Ascending aorta (tissue), 2 donors: Measurements from ENCODE around the gene ERBB2. TPM values are rescaled to one million over a fixed set of nuclear protein-coding genes. Genes with fewer than 3 reads are reported as not detected.

Source experiments
- DNase-seq, 2 donors: peaks; one replicate each; pipeline ENCODE4 v3.0.0-alpha.2; 2019; ENCODE audit warnings: low spot score in 2 of 2
- H3K27ac ChIP-seq, 2 donors: fragments of 200-600 bp; sonication (generic); one replicate each; pipeline ENCODE4 v1.5.1; 2016 to 2017; ENCODE audit warnings: mild to moderate bottlenecking in 1 of 2
- H3K27me3 ChIP-seq: fragments of 200-600 bp; sonication (generic); one replicate; pipeline ENCODE4 v1.5.1; 2017
- H3K36me3 ChIP-seq, 2 donors: fragments of 200-600 bp; sonication (generic); one replicate each; pipeline ENCODE4 v1.5.1; 2016
- H3K4me1 ChIP-seq, 2 donors: fragments of 200-600 bp; sonication (generic); one replicate each; pipeline ENCODE4 v1.5.1; 2016 to 2017; ENCODE audit warnings: mild to moderate bottlenecking in 1 of 2
- H3K4me3 ChIP-seq, 2 donors: fragments of 200-600 bp; sonication (generic); one replicate each; pipeline ENCODE4 v1.5.1; 2016 to 2017; ENCODE audit warnings: mild to moderate bottlenecking in 1 of 2
- H3K9me3 ChIP-seq, 2 donors: fragments of 200-600 bp; sonication (generic); one replicate each; pipeline ENCODE4 v1.5.1; 2016
- intact Hi-C: fragments of 100-400 bp; cut with DNase I; formaldehyde crosslinking; loops from one replicate; pipeline ENCODE4 v1.15.1; 2023
- total RNA-seq: library from RNA; depleted of rRNA; stranded (reverse); fragments of >200 nt; gene quantifications from one replicate; pipeline ENCODE4 v1.1.0, GENCODE V29; 2016
- TF ChIP-seq, protein P1 (sequence below), 3 experiments: fragments of 200-600 bp in 2 of 3; fragments of 450-650 bp in 1 of 3; sonication (generic) in 2 of 3; IDR thresholded peaks; one replicate each; pipeline ENCODE4 v1.5.1; 2016 to 2019; ENCODE audit warnings: antibody characterized with exemption in 3 of 3, mild to moderate bottlenecking in 1 of 3, moderate library complexity in 1 of 3

ERBB2 gene
- total RNA-seq, 1 donor from 2014 or later: 124 TPM

DNA sequence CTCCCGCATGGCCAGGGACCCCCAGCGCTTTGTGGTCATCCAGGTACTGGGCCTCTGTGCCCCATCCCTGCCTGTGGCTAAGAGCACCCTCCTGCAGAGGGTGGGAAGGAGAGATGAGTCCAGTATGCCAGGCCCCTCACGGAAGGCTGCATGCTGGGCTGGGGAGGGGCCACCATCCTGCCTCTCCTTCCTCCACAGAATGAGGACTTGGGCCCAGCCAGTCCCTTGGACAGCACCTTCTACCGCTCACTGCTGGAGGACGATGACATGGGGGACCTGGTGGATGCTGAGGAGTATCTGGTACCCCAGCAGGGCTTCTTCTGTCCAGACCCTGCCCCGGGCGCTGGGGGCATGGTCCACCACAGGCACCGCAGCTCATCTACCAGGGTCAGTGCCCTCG lies 26.8 kb downstream of the ERBB2 start:
- DNase-seq: no peak
- H3K4me1 ChIP-seq: peaks cover 0 to 10% of the 10 kb centered on the region in 2 donors
- TF ChIP-seq, protein P1, sequence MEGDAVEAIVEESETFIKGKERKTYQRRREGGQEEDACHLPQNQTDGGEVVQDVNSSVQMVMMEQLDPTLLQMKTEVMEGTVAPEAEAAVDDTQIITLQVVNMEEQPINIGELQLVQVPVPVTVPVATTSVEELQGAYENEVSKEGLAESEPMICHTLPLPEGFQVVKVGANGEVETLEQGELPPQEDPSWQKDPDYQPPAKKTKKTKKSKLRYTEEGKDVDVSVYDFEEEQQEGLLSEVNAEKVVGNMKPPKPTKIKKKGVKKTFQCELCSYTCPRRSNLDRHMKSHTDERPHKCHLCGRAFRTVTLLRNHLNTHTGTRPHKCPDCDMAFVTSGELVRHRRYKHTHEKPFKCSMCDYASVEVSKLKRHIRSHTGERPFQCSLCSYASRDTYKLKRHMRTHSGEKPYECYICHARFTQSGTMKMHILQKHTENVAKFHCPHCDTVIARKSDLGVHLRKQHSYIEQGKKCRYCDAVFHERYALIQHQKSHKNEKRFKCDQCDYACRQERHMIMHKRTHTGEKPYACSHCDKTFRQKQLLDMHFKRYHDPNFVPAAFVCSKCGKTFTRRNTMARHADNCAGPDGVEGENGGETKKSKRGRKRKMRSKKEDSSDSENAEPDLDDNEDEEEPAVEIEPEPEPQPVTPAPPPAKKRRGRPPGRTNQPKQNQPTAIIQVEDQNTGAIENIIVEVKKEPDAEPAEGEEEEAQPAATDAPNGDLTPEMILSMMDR (IDR thresholded peaks at IDR 0.05): no peak
- H3K9me3 ChIP-seq: no peaks in the 10 kb centered on the region
- intact Hi-C loops: loop anchor here (10.0 kb wide), 1 partner anchor 198 kb away; the partner anchor contains the start of genes LRRC3C and ORMDL3
- peaks cover 40 to 68% of the 10 kb centered on the region in 2 donors for H3K36me3 ChIP-seq
- H3K27me3 ChIP-seq: no peaks in the 10 kb centered on the region
- no peak overlapping the region for H3K4me3 ChIP-seq
- H3K27ac ChIP-seq: no peak overlapping the region

GRCh38 chr17:39727556-39727955 lies 27.7 kb downstream of the ERBB2 start:
- H3K9me3 ChIP-seq: no peaks in the 10 kb centered on the region
- no peak for DNase-seq
- H3K36me3 ChIP-seq: peaks cover 34 to 59% of the 10 kb centered on the region in 2 donors
- no peaks in the 10 kb centered on the region for H3K27me3 ChIP-seq
- intact Hi-C loops: loop anchor here (10.0 kb wide), 1 partner anchor 197 kb away; the partner anchor contains the start of genes LRRC3C and ORMDL3
- peaks cover 0 to 10% of the 10 kb centered on the region in 2 donors for H3K4me1 ChIP-seq
- no peak overlapping the region for H3K4me3 ChIP-seq
- TF ChIP-seq, protein P1 (IDR thresholded peaks at IDR 0.05): no peak
- H3K27ac ChIP-seq: no peak overlapping the region

DNA sequence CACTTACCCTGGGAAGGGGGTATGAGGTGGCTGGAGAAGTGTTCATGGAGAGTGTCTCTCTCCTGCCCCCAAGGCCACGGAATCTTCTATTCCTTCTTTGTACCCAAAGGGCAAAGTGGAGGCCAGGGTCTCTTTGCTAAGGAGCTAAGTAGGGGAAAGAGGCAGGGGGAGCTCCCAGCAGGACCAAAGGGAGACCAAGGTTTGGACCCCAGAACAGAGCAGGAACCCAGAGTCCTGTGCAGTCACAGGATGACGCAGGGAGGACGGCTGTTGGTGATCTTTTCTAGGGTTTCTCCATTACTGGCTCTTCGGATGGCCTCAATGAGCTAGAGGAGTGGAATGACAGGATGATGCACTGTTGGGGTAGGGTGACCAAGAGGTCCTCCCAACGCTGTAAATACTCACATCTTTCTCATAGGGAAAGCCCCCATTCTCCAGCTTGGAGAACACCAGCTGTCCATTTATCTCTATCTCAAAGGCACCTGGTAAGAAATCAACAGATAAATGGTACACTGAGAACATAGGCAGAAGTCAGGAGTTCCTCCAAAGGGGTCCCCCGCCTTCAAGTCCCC lies 29.5 kb downstream of the ERBB2 start:
- DNase-seq: no peak
- TF ChIP-seq, protein P1 (IDR thresholded peaks at IDR 0.05): no peak
- Histone ChIP-seq H3K4me3 (peak overlapping the region; percentile 73 to 87), H3K9me3 (no peaks in the 10 kb centered on the region), H3K36me3 (peaks cover 24 to 44% of the 10 kb centered on the region in 2 donors), H3K27me3 (no peaks in the 10 kb centered on the region), H3K27ac (peak overlapping the region; percentile 80 to 95), H3K4me1 (peaks cover 0 to 10% of the 10 kb centered on the region in 2 donors)
- intact Hi-C loops: loop anchor here (10.0 kb wide), 1 partner anchor 195 kb away; the partner anchor contains the start of genes LRRC3C and ORMDL3

DNA sequence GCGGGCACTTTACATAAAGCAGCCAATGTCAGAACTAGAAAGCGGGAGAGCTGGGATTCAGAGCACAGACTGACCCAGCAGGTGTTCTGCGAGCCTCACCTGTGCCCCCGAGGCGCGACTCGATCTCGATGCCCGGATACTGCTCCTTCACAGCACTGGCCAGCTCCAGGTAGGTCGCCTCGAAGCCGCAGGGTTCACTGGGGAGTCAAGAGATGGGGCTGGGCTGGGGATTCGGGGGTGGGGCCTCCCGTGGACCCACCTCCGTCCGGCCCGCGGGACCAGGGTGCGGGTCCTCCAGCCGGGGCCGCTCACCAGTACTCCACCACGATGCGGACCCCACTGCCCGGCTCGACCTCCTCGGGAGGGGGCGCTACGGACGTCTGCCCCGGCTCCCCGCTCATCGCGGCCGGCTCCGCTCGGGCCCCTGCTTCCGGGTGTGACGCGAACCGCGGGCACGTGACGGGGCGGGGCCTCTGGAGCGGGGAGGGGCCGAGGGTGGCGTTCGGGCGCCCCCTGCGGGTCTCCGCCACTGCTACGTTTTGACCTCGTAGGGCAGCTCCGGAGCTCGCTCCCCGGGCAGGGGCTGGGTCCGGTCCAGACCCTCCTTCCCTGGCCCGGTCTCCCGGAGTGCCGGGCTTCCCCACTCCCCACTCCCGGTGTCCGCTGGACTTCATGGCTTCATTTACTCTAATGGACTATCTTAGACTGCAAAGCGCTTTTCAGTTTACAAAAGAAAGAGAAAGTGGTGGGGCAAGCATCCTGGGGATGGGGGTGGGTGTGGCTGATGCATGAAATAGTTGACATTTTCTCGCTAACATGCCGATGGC lies 30.4 kb downstream of the ERBB2 start, which contains the start of gene MIEN1:
TSS of gene MIEN1 (minus strand) at position 438 of the 827 bp plus-strand sequence. CDS start at position 401, 37 bp downstream.
- DNase-seq: peak; percentile 36 to 95
- Histone ChIP-seq H3K9me3 (no peaks in the 10 kb centered on the region), H3K36me3 (peaks cover 15 to 35% of the 10 kb centered on the region in 2 donors), H3K4me1 (peaks cover 0 to 10% of the 10 kb centered on the region in 2 donors), H3K27me3 (no peaks in the 10 kb centered on the region), H3K27ac (peak within 1 kb of the TSS; percentile 80 to 95), H3K4me3 (peak within 1 kb of the TSS; percentile 73 to 87)
- intact Hi-C loops: loop anchor here (1.0 to 5.0 kb wide), 6 partner anchors 24 to 108 kb away; partner anchors contain the start of genes PNMT, STARD3 and TCAP
- TF ChIP-seq, protein P1 (IDR thresholded peaks at IDR 0.05): peak; percentile 89 to 96 (median 95)

- no peak for DNase-seq
- Histone ChIP-seq H3K27me3 (peaks cover 8% of the 10 kb centered on the region), H3K27ac (no peak overlapping the region), H3K4me1 (peaks cover 0 to 10% of the 10 kb centered on the region in 2 donors), H3K36me3 (peaks cover 8 to 12% of the 10 kb centered on the region in 2 donors), H3K9me3 (no peaks in the 10 kb centered on the region), H3K4me3 (no peak overlapping the region)
- intact Hi-C loops: loop anchor here (5.0 kb wide), 2 partner anchors 65 to 95 kb away; partner anchors contain the start of genes PNMT, STARD3 and TCAP
- TF ChIP-seq, protein P1 (IDR thresholded peaks at IDR 0.05): no peak
These were observed 32.7 kb downstream of the ERBB2 start for GRCh38 chr17:39732586-39732985.
